Tibial nerve (tissue), 3 donors: ENCODE data around the gene XPO5.

Experiments
- CTCF ChIP-seq, 5 experiments: fragments of 200-600 bp in 3 of 5; fragments of 450-650 bp in 2 of 5; sonication (generic) in 3 of 5; IDR thresholded peaks; one replicate each; pipeline ENCODE4 v1.5.1; 2016 to 2019; ENCODE audit warnings: antibody characterized with exemption in 5 of 5, mild to moderate bottlenecking in 3 of 5, moderate library complexity in 2 of 5
- POLR2A ChIP-seq, 2 donors: fragments of 450-650 bp; IDR thresholded peaks; one replicate each; pipeline ENCODE4 v1.6.1; 2017; ENCODE audit warnings: antibody characterized with exemption in 2 of 2, mild to moderate bottlenecking in 2 of 2, moderate library complexity in 2 of 2

GRCh38 chr6:43532201-43532600 lies 43.6 kb downstream of the XPO5 start:
- no peak for TF ChIP-seq CTCF (IDR thresholded peaks at IDR 0.05)
- no peak for TF ChIP-seq POLR2A (IDR thresholded peaks at IDR 0.05)
